GM19238 (cell line): ENCODE data around the gene SCUBE1.

Source experiments
- DNase-seq: peaks from one replicate; pipeline ENCODE4 v3.0.0; 2011; ENCODE audit warnings: low spot score; ENCODE audit not compliant: insufficient read length

SCUBE1 gene

DNA sequence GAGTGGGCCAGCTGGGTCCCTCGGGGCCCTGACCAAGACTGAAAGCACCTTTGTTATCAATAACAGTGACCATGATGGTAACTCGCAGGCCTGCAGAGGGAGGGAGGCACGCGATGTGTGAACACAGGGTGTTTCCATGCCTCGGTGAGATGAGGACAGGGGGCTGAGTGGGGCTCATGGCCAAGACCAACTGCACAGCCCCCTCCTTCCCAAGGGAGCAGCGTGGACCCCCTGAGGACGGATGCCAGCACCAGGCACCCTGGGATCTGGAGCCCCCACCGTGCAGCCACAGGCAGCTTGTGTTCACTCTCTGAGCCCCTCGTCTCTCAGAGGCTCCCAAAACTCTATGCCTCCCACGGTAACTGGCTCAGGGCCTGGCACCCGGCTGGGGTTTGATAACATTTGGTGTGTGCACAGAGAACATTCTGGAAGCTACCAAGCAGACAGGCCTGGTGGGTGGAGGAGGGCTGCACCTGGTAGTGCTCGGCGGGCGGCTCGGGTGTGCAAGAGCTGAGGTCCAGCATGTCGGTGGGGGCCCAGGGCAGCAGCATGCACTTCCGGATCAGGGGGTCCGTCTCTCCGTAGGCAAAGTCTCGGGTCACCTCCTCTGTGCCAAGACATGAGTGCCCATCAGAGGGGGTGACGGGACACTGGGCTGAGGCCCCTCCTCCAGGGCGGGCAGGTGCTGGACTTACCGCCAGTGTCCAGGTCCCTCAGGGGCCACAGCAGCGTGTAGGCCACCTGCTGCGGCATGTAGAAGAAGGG, 163.8 kb downstream of the SCUBE1 start:
- no peak for DNase-seq

DNA sequence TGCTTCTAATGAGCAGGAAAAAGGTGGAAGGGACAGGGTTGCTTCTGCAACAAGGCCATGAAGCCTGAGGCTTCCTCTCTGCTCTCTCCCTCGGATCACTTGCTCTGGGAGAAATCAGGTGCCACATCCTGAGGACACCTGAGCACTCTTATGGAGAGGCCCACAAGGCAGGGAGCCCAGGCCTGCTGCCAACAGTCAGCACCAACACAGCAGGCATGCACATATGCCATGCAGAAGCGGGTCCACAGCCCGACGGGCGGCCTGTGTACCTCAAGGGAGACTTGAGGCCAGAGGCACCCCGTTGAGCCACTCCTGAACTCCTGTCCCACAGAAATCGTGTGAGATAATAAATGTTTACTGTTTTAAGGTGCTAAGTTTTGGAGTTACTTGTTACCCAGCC, 165.7 kb downstream of the SCUBE1 start:
- no peak for DNase-seq

DNA sequence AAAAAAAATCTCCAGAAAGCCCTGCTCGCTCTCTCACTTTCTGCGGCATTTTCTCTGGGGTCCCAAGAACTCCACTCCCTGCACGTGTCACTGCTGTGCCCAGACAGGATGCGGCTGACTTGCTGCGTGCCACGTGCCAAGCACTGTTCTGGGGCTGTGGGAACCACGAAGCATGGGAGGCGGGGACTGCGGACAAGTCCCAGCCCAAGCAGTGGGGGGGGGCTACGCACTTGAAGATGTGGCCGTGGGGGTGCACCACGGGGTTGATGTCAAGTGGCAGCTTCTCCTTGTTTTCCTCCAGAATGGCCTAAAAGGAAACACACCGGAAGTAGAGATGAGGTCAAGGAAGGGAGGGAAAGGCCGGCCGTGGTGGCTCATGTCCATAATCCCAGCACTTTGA, 167.1 kb downstream of the SCUBE1 start:
- no peak for DNase-seq

DNA sequence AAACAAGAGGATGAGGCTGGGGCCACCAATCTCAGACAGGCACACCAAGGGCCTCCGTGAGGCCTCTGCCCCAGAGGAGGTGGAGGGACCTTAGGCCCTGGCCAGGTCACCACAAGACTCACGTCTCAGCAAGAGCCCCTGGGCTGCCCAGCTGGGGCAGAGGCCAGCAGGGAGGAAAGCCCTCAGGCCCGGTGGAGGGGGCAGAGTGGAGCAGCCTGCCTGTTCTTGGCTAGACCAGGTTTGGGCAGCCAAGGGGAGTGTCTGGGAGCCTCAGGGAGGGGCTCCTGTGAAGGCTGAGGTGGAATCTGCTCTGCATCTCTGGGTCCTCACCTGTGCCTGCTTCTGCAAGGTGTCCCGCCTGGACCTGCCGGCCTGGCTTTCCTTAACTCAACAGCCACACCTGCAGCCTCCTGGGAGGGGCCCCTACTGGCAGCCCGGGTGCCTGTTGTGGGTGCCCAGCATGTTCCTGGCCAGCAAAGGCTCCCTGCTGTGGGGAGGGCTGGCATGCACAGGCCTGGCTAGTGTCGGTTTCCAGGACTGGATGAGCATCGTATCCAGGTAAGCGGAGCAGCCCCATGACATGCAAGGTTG, 168.1 kb downstream of the SCUBE1 start:
- no peak for DNase-seq

DNA sequence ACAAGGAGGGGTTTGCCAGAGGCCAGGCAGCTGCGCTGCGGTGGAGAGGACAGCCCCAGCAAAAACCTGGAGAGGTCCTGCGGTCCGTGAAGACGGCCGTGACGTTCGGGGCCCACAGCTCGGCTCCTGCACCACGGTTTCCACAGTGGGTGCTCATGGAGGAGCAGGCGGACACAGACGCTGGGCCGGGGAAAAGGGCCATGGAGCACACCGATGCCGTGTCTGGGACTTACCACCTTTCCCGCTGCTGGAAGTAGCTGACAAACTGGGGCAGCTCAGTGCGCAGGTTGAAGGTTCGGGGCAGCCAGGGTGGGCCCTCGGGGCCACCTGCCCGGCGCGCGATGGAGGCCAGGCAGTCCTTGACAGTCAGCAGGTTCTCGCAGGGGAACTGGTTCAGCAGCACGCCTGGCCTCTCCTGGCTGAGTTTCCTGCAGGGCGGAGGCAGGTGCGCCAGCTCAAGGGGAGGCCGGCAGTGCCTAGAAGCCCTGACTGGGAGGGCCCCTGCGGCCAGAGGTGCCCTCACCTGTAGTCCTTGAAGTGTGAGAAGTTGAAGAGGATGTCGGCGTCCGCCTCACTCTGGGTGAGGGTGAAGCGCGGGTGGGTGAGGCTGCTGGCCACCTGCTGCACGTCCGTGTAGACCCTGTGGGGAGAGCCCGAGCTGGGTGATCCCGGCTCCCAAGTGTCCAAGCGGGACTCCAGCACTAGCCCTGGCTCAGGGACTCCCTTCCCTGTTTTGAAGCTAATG, 169.0 kb downstream of the SCUBE1 start:
- no peak for DNase-seq

DNA sequence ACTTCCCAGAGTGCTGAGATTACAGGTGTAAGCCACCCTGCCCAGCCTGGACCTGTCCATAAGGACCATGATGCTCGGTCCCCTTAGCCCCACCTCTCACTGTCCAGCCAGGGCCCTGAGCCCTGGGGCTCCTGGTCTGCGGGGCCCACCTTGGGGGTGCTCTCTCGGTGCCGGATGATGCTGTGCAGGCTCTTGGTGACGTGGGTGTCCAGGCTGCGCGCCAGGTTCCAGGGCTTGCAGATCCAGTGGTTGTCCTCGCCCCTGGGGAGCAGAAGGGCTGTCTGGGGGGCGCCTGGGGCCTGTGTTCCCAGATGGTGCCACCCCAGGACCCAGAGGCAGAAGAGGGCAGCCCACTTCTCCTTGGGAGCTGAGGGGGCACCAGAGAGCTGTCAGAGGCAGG, 169.6 kb downstream of the SCUBE1 start:
- no peak for DNase-seq

DNA sequence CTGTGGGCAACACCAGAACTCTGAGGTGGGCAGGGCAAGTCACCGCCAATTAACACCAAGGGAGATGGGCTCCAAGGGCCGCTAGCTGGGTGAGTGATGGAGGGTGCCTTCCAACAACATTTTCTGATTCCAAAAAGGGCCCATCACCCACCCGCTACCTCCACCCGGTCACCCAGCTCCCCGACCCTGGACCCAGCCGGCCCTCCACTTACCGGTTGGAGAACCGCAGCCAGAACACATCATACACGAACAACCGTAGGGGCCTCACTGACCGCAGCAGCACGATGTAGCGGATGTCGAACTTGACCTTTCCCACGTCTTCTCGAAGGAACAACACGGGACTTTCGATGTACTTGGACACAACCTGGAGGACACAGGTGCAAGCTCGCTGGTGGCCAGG, 171.0 kb downstream of the SCUBE1 start:
- no peak for DNase-seq

DNA sequence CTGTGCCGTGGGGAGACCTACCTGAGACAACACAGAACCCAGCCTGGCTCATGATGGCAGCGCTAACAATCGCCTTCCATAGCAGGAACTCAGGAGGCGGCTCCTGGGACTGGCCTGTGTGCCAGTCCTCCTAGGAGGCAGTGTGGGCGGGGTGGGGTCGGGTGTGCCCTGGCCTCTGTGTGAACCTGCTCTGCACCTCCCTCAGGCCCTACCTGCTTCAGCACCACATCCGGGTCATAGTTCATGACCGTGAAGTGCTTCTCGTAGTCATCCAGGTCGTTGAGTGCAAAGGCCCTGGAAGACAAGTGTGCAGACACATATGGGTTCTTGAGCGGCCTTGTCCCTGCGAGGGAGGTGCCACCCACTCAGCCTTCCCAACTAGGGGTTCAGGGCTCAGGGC, 171.6 kb downstream of the SCUBE1 start:
- no peak for DNase-seq

DNA sequence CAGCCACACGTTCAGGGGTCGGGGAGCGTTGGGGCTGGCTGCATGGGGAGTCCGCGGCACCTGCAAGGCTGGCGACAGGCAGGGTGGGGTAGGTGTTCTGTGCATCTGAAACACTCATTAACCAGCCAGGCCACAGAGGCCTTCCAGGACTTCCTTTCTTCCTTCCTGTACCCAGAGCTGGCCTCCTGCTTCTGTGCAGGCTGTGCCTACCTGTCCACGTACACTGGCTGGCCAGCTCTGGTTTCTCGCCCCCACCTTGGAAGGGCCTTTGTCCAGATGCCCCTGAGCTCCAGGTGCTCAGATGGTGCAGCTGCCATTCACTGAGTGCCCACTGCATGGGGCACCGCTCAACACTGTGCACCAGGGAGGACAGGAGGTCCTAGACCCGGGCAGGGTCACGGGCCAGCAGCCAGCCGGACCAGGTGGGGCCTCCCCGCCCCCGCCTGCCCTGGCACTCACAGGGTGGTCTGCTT, 172.1 kb downstream of the SCUBE1 start:
- no peak for DNase-seq

DNA sequence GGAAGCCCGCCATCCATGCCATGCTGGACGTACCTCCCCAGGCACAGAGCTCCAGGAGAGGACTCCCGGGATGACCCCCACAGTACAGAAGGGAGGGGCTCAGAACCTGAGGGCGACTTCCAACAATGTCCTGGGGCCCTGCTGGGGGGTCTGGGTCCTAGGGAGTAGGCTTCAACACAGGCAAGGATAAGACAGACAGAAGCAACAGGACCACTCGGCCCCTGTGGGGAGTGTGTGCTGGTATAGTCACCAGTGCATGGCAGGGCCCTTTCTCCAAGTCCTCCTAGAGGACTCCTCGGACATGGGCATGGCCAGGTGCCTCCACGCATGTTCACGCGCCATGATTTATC, 173.1 kb downstream of the SCUBE1 start:
- no peak for DNase-seq

DNA sequence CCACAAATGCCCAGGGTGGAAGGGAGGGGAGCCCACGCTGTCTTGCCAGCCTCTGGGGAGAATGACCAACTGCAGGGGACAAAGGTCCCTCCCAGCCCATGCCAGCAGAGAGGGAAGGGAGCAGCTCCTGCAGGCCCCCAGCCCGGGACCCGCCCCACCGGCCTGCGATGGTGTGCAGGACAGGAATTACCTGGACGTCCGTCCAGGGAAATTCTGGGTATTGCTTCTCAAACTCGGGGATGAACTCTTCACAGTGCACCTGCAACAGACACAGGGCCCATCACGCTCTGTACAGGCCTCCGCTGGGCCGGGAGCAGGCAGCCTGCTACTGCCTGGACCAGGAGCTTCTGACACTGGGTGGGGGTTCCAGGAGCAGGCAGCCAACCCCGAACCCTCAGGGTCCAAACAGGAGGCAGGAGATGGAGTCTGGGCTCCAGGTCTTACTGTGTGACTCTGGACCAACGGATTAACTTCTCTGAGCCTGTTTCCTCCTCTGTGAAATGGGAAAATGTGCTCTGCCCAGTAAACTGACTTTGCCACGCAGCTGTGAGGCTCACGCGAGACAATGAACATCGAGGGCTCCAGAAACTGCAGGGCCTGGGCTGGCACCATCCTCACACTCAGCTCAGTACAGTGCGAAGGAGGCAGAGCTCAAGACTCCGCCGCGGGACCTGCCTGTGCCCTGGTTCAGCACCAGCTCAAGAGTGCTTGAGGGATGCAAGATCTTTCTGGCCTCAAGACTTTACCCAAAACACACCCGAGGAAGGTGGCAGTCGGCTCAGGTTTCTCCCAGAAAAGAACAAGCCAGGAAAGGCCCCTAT, 173.7 kb downstream of the SCUBE1 start:
- DNase-seq, result no peak

DNA sequence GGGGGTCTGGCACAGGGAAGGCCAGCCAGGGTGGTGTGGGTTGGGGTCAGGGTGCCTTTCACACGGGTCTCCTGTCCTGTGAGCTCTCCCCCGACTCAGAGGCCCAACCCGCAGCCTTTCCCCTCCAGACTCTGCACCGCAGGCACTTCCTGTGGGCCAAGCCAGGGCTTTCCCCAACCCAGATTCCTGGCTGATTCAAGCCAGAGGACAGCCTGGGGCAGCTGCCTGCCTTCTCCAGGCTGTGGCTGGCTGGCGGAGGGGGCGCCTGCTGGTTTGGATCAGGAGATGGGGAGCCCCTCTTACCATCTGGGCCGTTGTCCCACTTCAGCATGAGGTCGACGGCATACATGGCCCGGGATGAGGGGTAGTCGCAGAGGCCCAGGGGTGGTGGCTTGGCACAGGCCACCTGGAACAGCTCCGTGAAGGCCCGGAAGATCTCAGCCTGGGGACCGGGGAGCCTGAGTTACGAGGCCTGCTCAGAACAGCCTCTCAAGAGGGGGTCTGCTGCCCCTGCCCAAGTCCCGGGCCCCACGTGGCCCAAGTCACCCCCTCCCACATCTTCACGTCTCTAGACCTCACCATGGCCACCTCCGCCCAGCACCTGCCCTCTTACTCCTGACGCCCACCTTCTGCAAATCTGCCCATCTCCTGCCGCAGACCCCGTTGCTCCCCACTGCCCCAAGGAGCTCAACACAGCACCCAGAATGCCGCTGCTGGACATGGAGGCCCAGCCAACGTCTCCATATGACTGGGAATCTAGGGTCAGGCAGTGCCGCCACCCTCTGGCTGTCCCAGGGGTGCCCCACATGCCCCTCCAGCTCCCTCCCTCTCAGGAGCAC, 174.5 kb downstream of the SCUBE1 start:
- DNase-seq, result no peak

DNA sequence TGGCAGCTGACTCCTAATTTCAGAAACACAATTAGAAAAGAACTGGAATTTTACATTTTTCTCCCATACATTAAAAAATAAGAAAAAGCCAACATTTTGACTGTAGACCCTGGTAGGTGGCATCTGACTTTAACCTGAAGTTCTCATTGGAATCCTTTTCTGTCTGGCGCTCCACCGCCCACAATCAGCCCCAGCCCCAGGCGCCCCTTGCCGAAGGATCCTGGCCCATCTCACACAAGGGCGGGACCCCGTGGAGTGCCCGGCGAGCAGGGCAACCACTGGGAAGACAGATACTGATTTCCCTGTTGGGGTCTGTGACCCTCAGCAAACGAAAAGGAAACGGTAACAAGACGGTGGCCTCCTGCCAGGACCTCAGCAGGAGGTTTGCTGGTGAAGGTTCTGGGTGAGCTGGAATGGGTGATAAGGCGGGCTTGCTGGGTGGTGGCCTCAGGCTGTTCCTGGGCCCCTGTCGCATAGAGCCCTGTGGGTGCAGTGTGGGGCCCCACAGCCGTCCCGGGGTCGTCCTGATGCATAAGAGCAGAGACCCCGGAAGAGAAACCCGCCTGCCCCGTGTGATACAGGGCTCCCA, 176.1 kb downstream of the SCUBE1 start:
- DNase-seq, result no peak

DNA sequence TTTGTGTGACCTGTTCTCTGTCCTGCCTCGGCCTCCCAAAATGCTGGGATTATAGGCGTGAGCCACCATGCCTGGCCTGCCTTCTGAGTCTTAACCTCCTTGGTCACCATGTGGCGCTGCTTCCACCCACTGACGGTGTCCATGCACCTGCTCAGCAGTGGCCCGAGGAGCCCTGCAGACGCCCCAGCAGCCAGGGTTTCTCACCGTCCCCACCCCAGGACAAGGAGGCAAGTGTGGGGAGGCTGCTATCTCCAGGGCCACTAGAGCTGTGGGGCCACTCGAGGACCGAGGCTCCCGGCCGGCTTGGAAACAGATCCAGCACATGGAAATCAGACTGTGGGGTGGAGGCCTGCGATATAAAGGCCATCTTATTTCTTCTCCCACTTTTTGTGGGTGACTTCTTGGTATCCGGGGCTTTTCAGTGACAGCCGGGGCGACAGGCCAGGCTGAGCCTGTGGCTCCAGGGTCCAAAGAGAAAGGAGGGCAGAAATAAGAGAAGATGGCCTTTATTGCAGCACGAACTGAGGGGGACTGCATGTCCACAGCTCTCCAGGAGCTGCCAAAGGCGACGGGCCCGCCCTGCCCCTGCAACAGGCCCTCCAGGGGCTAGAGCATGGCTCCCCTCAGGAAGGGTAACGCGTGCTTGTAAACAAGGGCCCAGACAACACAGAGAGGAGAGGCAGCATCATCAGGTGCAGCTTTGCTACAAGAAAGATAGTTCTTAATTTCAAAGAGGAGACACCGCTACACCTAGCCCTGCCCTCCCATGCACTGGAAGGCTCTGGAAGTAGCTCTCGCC, 176.8 kb downstream of the SCUBE1 start:
- no peak for DNase-seq

DNA sequence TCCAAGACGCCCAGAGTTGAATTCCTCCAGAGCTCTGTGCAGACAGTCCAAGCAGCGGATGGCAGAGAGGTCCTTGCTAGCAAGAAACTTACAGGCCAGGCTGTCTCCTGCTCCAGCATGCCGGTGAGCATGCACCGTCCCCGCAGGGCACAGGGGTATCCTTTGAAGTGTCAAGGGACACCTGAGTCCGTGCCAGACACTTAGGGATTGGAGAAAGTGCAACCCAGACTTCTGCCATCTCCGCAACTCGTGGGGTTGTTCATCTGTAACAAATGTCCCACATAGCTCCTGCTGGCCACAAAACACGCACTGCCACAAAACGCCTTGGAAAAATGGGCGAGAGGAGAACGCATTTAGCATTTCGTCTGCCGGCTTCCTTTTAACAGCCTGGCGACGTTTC, 178.5 kb downstream of the SCUBE1 start:
- no peak for DNase-seq

DNA sequence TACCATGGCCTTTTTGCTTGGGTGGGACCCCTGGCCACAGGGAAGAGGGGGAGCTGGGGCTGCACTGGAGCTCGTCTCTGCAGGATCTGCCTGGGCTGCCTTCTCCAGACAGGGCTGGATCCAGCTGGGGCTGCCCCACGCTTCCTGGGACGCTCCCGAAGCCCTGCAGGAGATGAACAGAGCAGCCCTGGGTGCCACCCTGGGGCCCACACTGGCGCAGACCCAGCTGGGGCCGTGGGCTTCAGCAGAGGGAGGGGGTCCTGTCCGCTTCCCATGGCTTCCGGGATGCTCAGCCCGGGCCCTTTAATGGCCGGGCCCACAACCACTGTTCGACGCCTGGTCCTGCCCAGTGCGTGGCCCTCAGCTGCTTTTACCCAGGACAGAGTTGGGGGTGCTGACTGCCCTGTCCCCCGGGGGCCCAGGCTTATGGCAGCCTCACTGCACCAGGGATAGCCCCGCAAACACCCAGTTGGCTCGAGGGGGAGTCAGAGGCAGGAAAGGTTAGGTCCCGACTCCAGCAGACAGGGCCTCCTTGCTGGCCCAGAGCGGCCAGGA, 179.9 kb downstream of the SCUBE1 start:
- DNase-seq, result no peak

DNA sequence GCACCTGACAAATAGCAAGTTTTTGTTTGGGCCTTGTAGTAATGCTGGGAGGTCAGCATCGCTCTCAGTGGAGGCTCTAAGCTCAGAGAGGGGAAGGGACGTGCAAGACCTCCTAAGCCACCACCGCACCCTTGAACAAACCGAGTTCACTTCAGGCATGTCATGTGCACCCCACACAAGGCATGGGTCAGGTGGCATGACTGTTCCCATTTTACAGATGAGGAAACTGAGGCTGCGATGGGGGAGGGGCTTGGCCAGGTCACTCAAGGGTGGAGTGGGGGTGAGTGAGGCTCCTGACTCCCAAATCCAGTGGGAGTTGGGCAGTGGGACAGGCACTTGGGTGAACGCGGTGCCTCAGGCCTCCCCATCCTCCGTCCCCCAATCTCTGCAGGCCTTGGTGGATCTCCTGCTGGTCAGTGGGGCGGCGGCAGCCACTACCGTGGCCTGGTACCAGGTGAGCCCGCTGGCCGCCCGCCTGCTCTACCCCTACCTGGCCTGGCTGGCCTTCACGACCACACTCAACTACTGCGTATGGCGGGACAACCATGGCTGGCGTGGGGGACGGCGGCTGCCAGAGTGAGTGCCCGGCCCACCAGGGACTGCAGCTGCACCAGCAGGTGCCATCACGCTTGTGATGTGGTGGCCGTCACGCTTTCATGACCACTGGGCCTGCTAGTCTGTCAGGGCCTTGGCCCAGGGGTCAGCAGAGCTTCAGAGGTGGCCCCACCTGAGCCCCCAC, 180.6 kb downstream of the SCUBE1 start:
- DNase-seq, result no peak

DNA sequence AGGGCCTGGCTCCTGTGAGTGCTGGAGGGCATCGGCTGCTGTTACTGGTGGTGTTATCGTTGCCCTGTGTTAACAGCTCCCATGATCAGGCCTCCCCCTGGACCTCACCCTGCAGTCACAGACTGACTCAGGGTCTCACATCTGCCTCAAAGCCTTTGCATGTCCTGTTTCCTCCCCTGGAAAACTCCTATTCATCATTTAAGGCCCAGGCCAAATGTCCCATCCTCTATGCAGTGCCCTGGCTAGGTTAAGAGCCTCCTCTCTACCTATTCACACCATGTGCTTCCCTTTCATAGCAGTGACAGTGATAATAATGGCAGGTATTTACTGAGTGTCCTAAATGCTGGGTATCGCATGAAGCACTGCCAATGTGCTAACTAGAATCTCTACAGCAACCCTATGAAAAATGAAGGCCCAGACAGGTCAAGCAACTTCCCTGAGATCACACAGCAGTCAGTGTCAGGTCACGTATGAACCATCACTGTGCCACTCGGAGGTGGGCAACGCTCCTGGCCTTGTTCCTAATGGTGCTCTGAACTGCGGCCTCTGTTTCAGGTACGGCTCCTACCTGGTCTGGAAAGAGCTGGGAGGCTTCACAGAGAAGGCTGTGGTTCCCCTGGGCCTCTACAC, 182.6 kb downstream of the SCUBE1 start:
- no peak for DNase-seq
